H1 (cell line): ENCODE measurements around the gene RASGRP1. TPM values are rescaled to one million over a fixed set of nuclear protein-coding genes. Genes with fewer than 3 reads are reported as not detected.

Experiments used
- CTCF ChIA-PET: fragments of 300-600 bp; sonication (Branson Sonifier 250); formaldehyde crosslinking; loops from one replicate; lab custom pipeline; 2021; ENCODE audit not compliant: partially characterized antibody; lab: Charles Lee
- POLR2A ChIA-PET: fragments of 300-600 bp; sonication (Branson Sonifier 250); formaldehyde crosslinking; loops from one replicate; lab custom pipeline; 2021; ENCODE audit warnings: inconsistent platforms; ENCODE audit not compliant: partially characterized antibody; lab: Charles Lee
- DNase-seq, 2 experiments: peaks; one replicate each; pipeline versions ENCODE4 v3.0.0 to v3.0.0-alpha.2; 2010 to 2022; ENCODE audit warnings: low spot score in 2 of 2, low read depth in 1 of 2, mixed read lengths in 1 of 2
- FAIRE-seq: peaks from 2 replicates; lab custom pipeline; 2011; peaks lifted over from hg19 to GRCh38; lab: Jason Lieb, UNC
- H2AFZ ChIP-seq: 2 replicates; pipeline ENCODE4 v1.8.1; 2012; ENCODE audit warnings: low read length, inconsistent platforms
- H2AK5ac ChIP-seq: 2 replicates; pipeline ENCODE4 v1.6.1; 2013; ENCODE audit warnings: low read depth, low read length
- H2BK120ac ChIP-seq: replicated peaks from 2 replicates; pipeline ENCODE3; 2013; ENCODE audit warnings: low read depth, low read length, inconsistent platforms
- H2BK12ac ChIP-seq: 2 replicates; pipeline ENCODE4 v1.6.1; 2013; ENCODE audit warnings: low read depth, low read length
- H2BK15ac ChIP-seq: 2 replicates; pipeline ENCODE4 v1.6.1; 2013; ENCODE audit warnings: low read length
- H2BK20ac ChIP-seq: 2 replicates; pipeline ENCODE4 v1.6.1; 2013; ENCODE audit warnings: low read length
- H2BK5ac ChIP-seq: 2 replicates; pipeline ENCODE4 v1.6.1; 2013; ENCODE audit warnings: low read depth, low read length
- H3K14ac ChIP-seq: 2 replicates; pipeline ENCODE4 v1.6.1; 2013; ENCODE audit warnings: inconsistent platforms; ENCODE audit not compliant: insufficient read length
- H3K18ac ChIP-seq: 2 replicates; pipeline ENCODE4 v1.6.1; 2013; ENCODE audit warnings: low read length; ENCODE audit errors: extremely low read depth
- H3K23ac ChIP-seq: 2 replicates; pipeline ENCODE4 v1.6.1; 2013; ENCODE audit warnings: inconsistent platforms; ENCODE audit not compliant: insufficient read length
- H3K23me2 ChIP-seq: 2 replicates; pipeline ENCODE4 v1.6.1; 2013; ENCODE audit warnings: low read depth, low read length
- H3K27ac ChIP-seq: 2 replicates; pipeline ENCODE4 v1.6.1; 2011; ENCODE audit warnings: low read depth, low read length, inconsistent platforms
- H3K27me3 ChIP-seq, 4 experiments: replicated peaks in 1 of 4; 1 replicate in 1 of 4; 2 replicates in 3 of 4; pipeline versions ENCODE4 v1.6.1 to v1.8.1; 2011 to 2013; ENCODE audit warnings: low read length in 3 of 4, mild to moderate bottlenecking in 3 of 4, inconsistent platforms in 2 of 4, mixed read lengths in 2 of 4, moderate library complexity in 1 of 4; ENCODE audit not compliant: control insufficient read depth in 3 of 4, insufficient read depth in 3 of 4; ENCODE audit errors: extremely low read depth in 1 of 4
- H3K36me3 ChIP-seq, 4 experiments: 2 replicates each; pipeline versions ENCODE4 v1.6.1 to v1.8.1; 2011 to 2013; ENCODE audit warnings: mild to moderate bottlenecking in 4 of 4, low read length in 3 of 4, moderate library complexity in 2 of 4, control low read depth in 1 of 4, inconsistent platforms in 1 of 4; ENCODE audit not compliant: insufficient read depth in 4 of 4, control insufficient read depth in 2 of 4
- H3K4ac ChIP-seq: replicated peaks from 2 replicates; pipeline ENCODE3; 2013; ENCODE audit warnings: low read length, low read depth, mixed read lengths, inconsistent platforms; ENCODE audit not compliant: insufficient read length
- H3K4me1 ChIP-seq, 4 experiments: replicated peaks in 1 of 4; 1 replicate in 1 of 4; 2 replicates in 3 of 4; pipeline versions ENCODE4 v1.6.1 to v1.8.1; 2011 to 2013; ENCODE audit warnings: low read length in 3 of 4, inconsistent platforms in 2 of 4, mixed read lengths in 1 of 4; ENCODE audit not compliant: insufficient read depth in 4 of 4, control insufficient read depth in 3 of 4
- H3K4me2 ChIP-seq, 2 experiments: 2 replicates each; pipeline versions ENCODE4 v1.6.1 to v1.8.1; 2011 to 2013; ENCODE audit warnings: low read depth in 2 of 2, low read length in 2 of 2, control low read depth in 1 of 2, inconsistent platforms in 1 of 2, mild to moderate bottlenecking in 1 of 2; ENCODE audit not compliant: insufficient read depth in 1 of 2
- H3K4me3 ChIP-seq, 4 experiments: fragments of 200-600, 300-600 bp in 1 of 4; sonication (generic), shearing (Covaris generic), sonication (Bioruptor Twin) in 1 of 4; 2 replicates each; pipeline versions ENCODE4 v1.5.1 to v1.8.1; 2011 to 2016; ENCODE audit warnings: low read length in 4 of 4, low read depth in 3 of 4, control low read depth in 2 of 4, inconsistent platforms in 2 of 4, mild to moderate bottlenecking in 2 of 4, mixed read lengths in 1 of 4, moderate library complexity in 1 of 4; ENCODE audit not compliant: insufficient read depth in 2 of 4; ENCODE audit errors: extremely low read depth in 1 of 4
- H3K56ac ChIP-seq: replicated peaks from 2 replicates; pipeline ENCODE3; 2013; ENCODE audit warnings: low read depth, mild to moderate bottlenecking, mixed read lengths, low read length, inconsistent platforms; ENCODE audit not compliant: insufficient read length
- H3K79me1 ChIP-seq: 2 replicates; pipeline ENCODE4 v1.6.1; 2013; ENCODE audit warnings: low read depth, low read length, control low read depth
- H3K79me2 ChIP-seq, 2 experiments: 2 replicates each; pipeline versions ENCODE4 v1.6.1 to v1.8.1; 2012 to 2013; ENCODE audit warnings: low read length in 2 of 2, mild to moderate bottlenecking in 2 of 2, inconsistent platforms in 1 of 2; ENCODE audit not compliant: insufficient read depth in 2 of 2, control insufficient read depth in 1 of 2
- H3K9ac ChIP-seq, 4 experiments: replicated peaks in 1 of 4; 1 replicate in 1 of 4; 2 replicates in 3 of 4; pipeline versions ENCODE4 v1.6.1 to v1.8.1; 2011 to 2013; ENCODE audit warnings: low read depth in 3 of 4, low read length in 3 of 4, control low read depth in 2 of 4, mild to moderate bottlenecking in 2 of 4, moderate library complexity in 2 of 4, inconsistent platforms in 1 of 4; ENCODE audit errors: extremely low read depth in 1 of 4
- H3K9me3 ChIP-seq, 2 experiments: 2 replicates each; pipeline versions ENCODE4 v1.6.1 to v1.8.1; 2012 to 2013; ENCODE audit warnings: mild to moderate bottlenecking in 2 of 2, moderate library complexity in 2 of 2, control low read depth in 1 of 2, inconsistent platforms in 1 of 2, low read depth in 1 of 2, low read length in 1 of 2, mixed read lengths in 1 of 2; ENCODE audit not compliant: insufficient read depth in 2 of 2
- H4K20me1 ChIP-seq, 2 experiments: replicated peaks in 1 of 2; 2 replicates each; pipeline versions ENCODE3 to v1.8.1; 2011 to 2013; ENCODE audit warnings: inconsistent platforms in 2 of 2, low read length in 2 of 2, mild to moderate bottlenecking in 1 of 2; ENCODE audit not compliant: insufficient read depth in 2 of 2, control insufficient read depth in 1 of 2
- H4K5ac ChIP-seq: 2 replicates; pipeline ENCODE4 v1.6.1; 2013; ENCODE audit warnings: low read length, low read depth, mixed read lengths, inconsistent platforms; ENCODE audit not compliant: insufficient read length
- H4K8ac ChIP-seq: 2 replicates; pipeline ENCODE4 v1.8.0; 2013; ENCODE audit warnings: mild to moderate bottlenecking, moderate library complexity, low read length, inconsistent platforms; ENCODE audit not compliant: insufficient read depth; ENCODE audit errors: extremely low read depth
- H4K91ac ChIP-seq: replicated peaks from 2 replicates; pipeline ENCODE3; 2013; ENCODE audit warnings: low read length, mixed read lengths, inconsistent platforms; ENCODE audit not compliant: insufficient read length
- ASH2L ChIP-seq: fragments of 200-600, 300-600 bp; sonication (generic); IDR thresholded peaks from one replicate; pipeline ENCODE4 v1.7.1; 2017; ENCODE audit warnings: low read length
- BRCA1 ChIP-seq: IDR thresholded peaks from 2 replicates; pipeline ENCODE4 v1.6.1; 2012; ENCODE audit warnings: low read depth, low read length, improper control_type of control experiment
- CBX5 ChIP-seq: fragments of 300-800, 300-1000 bp; sonication (generic); IDR thresholded peaks from 2 replicates; pipeline ENCODE4 v1.7.1; 2016; ENCODE audit warnings: antibody characterized with exemption, low read length, low read depth
- CHD2 ChIP-seq: IDR thresholded peaks from 2 replicates; pipeline ENCODE4 v1.6.1; 2012; ENCODE audit warnings: low read length, improper control_type of control experiment
- E2F6 ChIP-seq: IDR thresholded peaks from 2 replicates; pipeline ENCODE4 v1.6.1; 2012; ENCODE audit warnings: inconsistent platforms
- KDM5A ChIP-seq: fragments of 200-600 bp; IDR thresholded peaks from 2 replicates; pipeline ENCODE4 v1.7.1; 2012; ENCODE audit warnings: mild to moderate bottlenecking, low read length, inconsistent platforms, mixed read lengths
- POLR2A ChIP-seq, 2 experiments: IDR thresholded peaks; 1 replicate in 1 of 2; 2 replicates in 1 of 2; pipeline ENCODE4 v1.6.1; 2011; ENCODE audit warnings: low read depth in 2 of 2, low read length in 2 of 2, mild to moderate bottlenecking in 2 of 2; ENCODE audit errors: control extremely low read depth in 1 of 2
- RAD21 ChIP-seq, 2 experiments: IDR thresholded peaks in 1 of 2; conservative IDR thresholded peaks in 1 of 2; 2 replicates each; pipeline ENCODE4 v1.6.1; 2011; ENCODE audit warnings: low read depth in 2 of 2, low read length in 2 of 2, improper control_type of control experiment in 1 of 2, inconsistent platforms in 1 of 2, mild to moderate bottlenecking in 1 of 2, moderate library complexity in 1 of 2
- RBBP5 ChIP-seq: IDR thresholded peaks from 2 replicates; pipeline ENCODE4 v1.7.1; 2012; ENCODE audit warnings: low read depth, mild to moderate bottlenecking, inconsistent platforms, low read length, moderate library complexity, borderline replicate concordance
- SIX5 ChIP-seq: IDR thresholded peaks from 2 replicates; pipeline ENCODE4 v1.6.1; 2011; ENCODE audit warnings: mild to moderate bottlenecking, low read depth, low read length
- WGBS, 2 experiments: shearing (Covaris generic) in 1 of 2; methylation state at CpG; one replicate each; pipeline versions ENCODE4 v1.1.6 to v1.1.7; 2013 to 2015; ENCODE audit warnings: low lambda C conversion rate in 2 of 2, mixed read lengths in 2 of 2, inconsistent platforms in 1 of 2, low coverage in 1 of 2, missing lambda C conversion rate in 1 of 2; ENCODE audit not compliant: insufficient replicate concordance in 2 of 2, insufficient coverage in 1 of 2, insufficient read length in 1 of 2; ENCODE audit errors: extremely low coverage in 1 of 2, missing lambda C conversion rate in 1 of 2; 5-methylcytosine and 5-hydroxymethylcytosine counted together
- polyA plus RNA-seq, 7 experiments: library from polyadenylated mRNA; depleted of rRNA in 3 of 7; stranded (reverse) in 5 of 7; unstranded in 2 of 7; fragments of >200 nt in 5 of 7; fragments of 200-250 nt in 2 of 7; gene quantifications; 1 replicate in 5 of 7; 2 replicates in 1 of 7; 4 replicates in 1 of 7; pipeline versions ENCODE4 v1.2.1 to v1.2.3, GENCODE V29; 2011 to 2013; ENCODE audit warnings: missing spikeins in 2 of 7, mixed read lengths in 2 of 7
- total RNA-seq: library from RNA; stranded (reverse); fragmentation: NEBNext Ultra II Directional; extraction: Animal tissue kit (Norgen Biotek cat#: 25700); gene quantifications from 2 replicates; pipeline ENCODE4 v1.2.1, GENCODE V29; 2021
- TF ChIP-seq, protein P1 (sequence below): IDR thresholded peaks from 2 replicates; pipeline ENCODE4 v1.6.1; 2011; ENCODE audit warnings: low read length, improper control_type of control experiment

Gene RASGRP1
- total and polyA plus RNA-seq, 2 of the 8 experiments (the other 6 are each of a cell fraction or from before 2014, with no cell fraction given) = 1.1 to 2.1 TPM

DNA sequence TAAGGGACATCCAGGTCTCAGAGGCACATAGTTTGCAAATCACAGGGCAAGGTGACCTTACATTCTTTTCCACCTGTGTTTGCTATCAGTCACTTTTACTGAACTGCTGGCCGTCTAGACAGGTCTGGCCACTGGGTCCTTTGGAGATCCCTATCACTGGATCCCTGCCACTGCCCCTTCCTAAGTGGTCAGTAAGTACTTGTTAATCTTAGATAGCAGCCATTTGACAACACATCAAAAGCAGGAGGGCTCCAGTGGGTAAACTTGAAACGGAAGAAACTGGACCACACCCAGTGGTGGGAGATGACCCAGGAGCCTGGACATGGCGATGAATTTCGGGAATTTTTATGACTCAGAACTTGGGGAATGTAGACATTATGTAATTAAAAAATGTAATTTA lies 28.9 kb upstream of the RASGRP1 start:
- DNase-seq (no peak), FAIRE-seq (no peak)
- Histone ChIP-seq H2BK5ac (no peak overlapping the region), H2BK20ac (no peak overlapping the region), H3K18ac (no peak overlapping the region), H4K5ac (no peak overlapping the region), H3K9me3 (no peaks in the 10 kb centered on the region), H3K36me3 (no peaks in the 10 kb centered on the region), H3K4me3 (no peak overlapping the region), H3K56ac (no peak overlapping the region), H3K4me2 (no peak overlapping the region), H3K23me2 (no peaks in the 10 kb centered on the region), H2BK12ac (no peak overlapping the region), H4K20me1 (no peaks in the 10 kb centered on the region), H3K27me3 (no peaks in the 10 kb centered on the region), H4K8ac (no peak overlapping the region), H2AFZ (no peak overlapping the region), H3K14ac (no peak overlapping the region), H2BK15ac (no peak overlapping the region), H3K27ac (no peak overlapping the region), H2BK120ac (no peak overlapping the region), H3K79me2 (no peaks in the 10 kb centered on the region), H3K23ac (no peak overlapping the region), H3K4me1 (no peaks in the 10 kb centered on the region), H2AK5ac (no peak overlapping the region), H3K79me1 (no peaks in the 10 kb centered on the region), H4K91ac (no peak overlapping the region), H3K9ac (no peak overlapping the region), H3K4ac (no peak overlapping the region)
- CTCF ChIA-PET = no interaction called here
- TF ChIP-seq KDM5A (no peak), RBBP5 (no peak), POLR2A (IDR thresholded peaks at IDR 0.05; ENCODE audit: control extremely low read depth in 1 of 2, low read depth in 2 of 2, low read length in 2 of 2) (no peak), SIX5 (no peak), RAD21 (IDR thresholded peaks at IDR 0.05 in 1 of 2, conservative IDR thresholded peaks at IDR 0.05 in 1 of 2; ENCODE audit: low read depth in 2 of 2, low read length in 2 of 2) (no peak), CHD2 (no peak), CBX5 (no peak), BRCA1 (no peak), ASH2L (no peak), E2F6 (no peak)
- TF ChIP-seq, protein P1, sequence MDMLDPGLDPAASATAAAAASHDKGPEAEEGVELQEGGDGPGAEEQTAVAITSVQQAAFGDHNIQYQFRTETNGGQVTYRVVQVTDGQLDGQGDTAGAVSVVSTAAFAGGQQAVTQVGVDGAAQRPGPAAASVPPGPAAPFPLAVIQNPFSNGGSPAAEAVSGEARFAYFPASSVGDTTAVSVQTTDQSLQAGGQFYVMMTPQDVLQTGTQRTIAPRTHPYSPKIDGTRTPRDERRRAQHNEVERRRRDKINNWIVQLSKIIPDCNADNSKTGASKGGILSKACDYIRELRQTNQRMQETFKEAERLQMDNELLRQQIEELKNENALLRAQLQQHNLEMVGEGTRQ = no peak
- WGBS, 2 experiments = 93% methylated on average over 4 of the region's 4 CpGs; no CpG with 5 or more reads in 1 of the 2 experiments
- POLR2A ChIA-PET = no interaction called here
